K562 (cell line): Measurements from ENCODE around the gene SNCB. TPM values are rescaled to one million over a fixed set of nuclear protein-coding genes. Genes with fewer than 3 reads are reported as not detected.
A peak's percentile ranks its signal among the peaks of the same experiment; 100 is the strongest.

Experiments used
- BHLHE40 ChIP-seq: IDR thresholded peaks from 2 replicates; pipeline ENCODE4 v1.6.1; 2011; ENCODE audit warnings: low read length, improper control_type of control experiment
- CBX5 ChIP-seq: IDR thresholded peaks from 2 replicates; pipeline ENCODE4 v1.6.1; 2014; ENCODE audit warnings: low read depth, borderline replicate concordance
- E2F6 ChIP-seq, 2 experiments: IDR thresholded peaks; 2 replicates each; pipeline ENCODE4 v1.6.1; 2011; ENCODE audit warnings: borderline replicate concordance in 1 of 2, control low read depth in 1 of 2, low read depth in 1 of 2, low read length in 1 of 2, mild to moderate bottlenecking in 1 of 2, mixed read lengths in 1 of 2, moderate library complexity in 1 of 2; ENCODE audit not compliant: insufficient read depth in 1 of 2, insufficient read length in 1 of 2, poor library complexity in 1 of 2, severe bottlenecking in 1 of 2; ENCODE audit errors: extremely low read depth in 1 of 2
- ETV6 ChIP-seq, 3 experiments: fragments of 150-350 bp in 1 of 3; sonication (generic) in 1 of 3; formaldehyde crosslinking in 1 of 3; IDR thresholded peaks; 2 replicates each; pipeline versions ENCODE4 v1.6.1 to v1.8.0; 2014 to 2022; ENCODE audit warnings: borderline replicate concordance in 2 of 3, low read depth in 2 of 3, antibody characterized with exemption in 1 of 3, low read length in 1 of 3, mild to moderate bottlenecking in 1 of 3, missing genetic modification reagents in 1 of 3
- HIVEP1 ChIP-seq: fragments of 250-450 bp; sonication (Bioruptor Pico); IDR thresholded peaks from 2 replicates; pipeline ENCODE4 v1.4.0; 2020; ENCODE audit warnings: mild to moderate bottlenecking
- L3MBTL2 ChIP-seq: fragments of 450-650 bp; IDR thresholded peaks from 2 replicates; pipeline ENCODE4 v1.6.1; 2016; ENCODE audit warnings: mild to moderate bottlenecking, moderate library complexity
- MBD1 ChIP-seq: fragments of 250-450 bp; sonication (Bioruptor Pico); IDR thresholded peaks from 2 replicates; pipeline ENCODE4 v1.8.0; 2022; ENCODE audit warnings: inconsistent platforms
- MIER1 ChIP-seq: fragments of 450-650 bp; IDR thresholded peaks from 2 replicates; pipeline ENCODE4 v1.6.1; 2016; ENCODE audit warnings: antibody characterized with exemption, mild to moderate bottlenecking, low read depth
- RNF219 ChIP-seq: fragments of 250-450 bp; sonication (Bioruptor Pico); IDR thresholded peaks from 2 replicates; pipeline ENCODE4 v1.5.0; 2022; ENCODE audit warnings: mild to moderate bottlenecking
- SAFB ChIP-seq: fragments of 200-400 bp; formaldehyde crosslinking; IDR thresholded peaks from 2 replicates; pipeline ENCODE4 v1.6.1; 2017; ENCODE audit warnings: low read depth, low read length, borderline replicate concordance
- ZNF146 ChIP-seq: IDR thresholded peaks from one replicate; pipeline ENCODE4 v1.6.1; 2018; ENCODE audit warnings: missing compliant biosample characterization; ENCODE audit not compliant: unreplicated experiment
- ZNF318 ChIP-seq, 2 experiments: fragments of 450-650 bp; IDR thresholded peaks; 2 replicates each; pipeline ENCODE4 v1.6.1; 2016; ENCODE audit warnings: mild to moderate bottlenecking in 2 of 2, borderline replicate concordance in 1 of 2, low read depth in 1 of 2, moderate library complexity in 1 of 2
- polyA plus RNA-seq, 8 experiments: library from polyadenylated mRNA; depleted of rRNA in 4 of 8; stranded (reverse) in 5 of 8; unstranded in 3 of 8; fragments of >200 nt; fragmentation: Nextera tagmentation in 2 of 8; fragmentation: Illumina TruSeq in 1 of 8; extraction: Ambion mirVana in 2 of 8; extraction: Trizol in 1 of 8; gene quantifications; 2 replicates each; pipeline versions ENCODE4 v1.2.1 to v1.2.3, GENCODE V29; 2011 to 2014; ENCODE audit warnings: inconsistent platforms in 1 of 8, missing spikeins in 1 of 8
- total RNA-seq, 7 experiments: library from RNA; depleted of rRNA in 6 of 7; stranded (reverse); fragments of >200 nt in 6 of 7; fragmentation: Illumina TruSeq in 2 of 7; extraction: Trizol in 2 of 7; gene quantifications; 2 replicates each; pipeline versions ENCODE4 v1.2.1 to v1.2.3, GENCODE V29; 2011 to 2021; ENCODE audit warnings: low replicate concordance in 1 of 7

SNCB gene
- total and polyA plus RNA-seq, 9 of the 15 experiments (the other 6 are each of a cell fraction or from before 2014, with no cell fraction given) = not detected

GRCh38 chr5:176619569-176620332, 10.6 kb downstream of the SNCB start (continued):
- TF ChIP-seq MBD1 (CRISPR knock-in tag) (no peak; the same call in none of the 2 replicates), ZNF146 (CRISPR knock-in tag) (no peak), SAFB (peak; percentile 45; the same call in 1 of the 2 replicates), L3MBTL2 (peak; percentile 23; the same call in 1 of the 2 replicates), BHLHE40 (peak; percentile 8; the same call in 1 of the 2 replicates), ETV6 (IDR thresholded peaks at IDR 0.05; ENCODE audit: borderline replicate concordance in 1 of 2, low read depth in 2 of 2, low read length in 1 of 2) (no peak), ETV6 (CRISPR knock-in tag; IDR thresholded peaks at IDR 0.05; ENCODE audit: borderline replicate concordance) (no peak; the same call in 1 of the 2 replicates), CBX5 (no peak), HIVEP1 (no peak), E2F6 (IDR thresholded peaks at IDR 0.05; ENCODE audit: borderline replicate concordance in 1 of 2, extremely low read depth in 1 of 2, insufficient read depth in 1 of 2, insufficient read length in 1 of 2, low read depth in 1 of 2, low read length in 1 of 2, poor library complexity in 1 of 2, severe bottlenecking in 1 of 2) (peak; percentile 17 to 87), ZNF318 (IDR thresholded peaks at IDR 0.05; ENCODE audit: borderline replicate concordance in 1 of 2, low read depth in 1 of 2) (no peak), MIER1 (no peak), RNF219 (CRISPR knock-in tag) (no peak)
